Measurements from ENCODE around the gene MPP4. TPM values are rescaled to one million over a fixed set of nuclear protein-coding genes. Genes with fewer than 3 reads are reported as not detected.

The MPP4 gene
- total RNA-seq, 3 donors from 2014 or later (not counting 1 experiment from before 2014, with no cell fraction given) = 0.15 to 0.45 TPM; not detected in 1

DNA sequence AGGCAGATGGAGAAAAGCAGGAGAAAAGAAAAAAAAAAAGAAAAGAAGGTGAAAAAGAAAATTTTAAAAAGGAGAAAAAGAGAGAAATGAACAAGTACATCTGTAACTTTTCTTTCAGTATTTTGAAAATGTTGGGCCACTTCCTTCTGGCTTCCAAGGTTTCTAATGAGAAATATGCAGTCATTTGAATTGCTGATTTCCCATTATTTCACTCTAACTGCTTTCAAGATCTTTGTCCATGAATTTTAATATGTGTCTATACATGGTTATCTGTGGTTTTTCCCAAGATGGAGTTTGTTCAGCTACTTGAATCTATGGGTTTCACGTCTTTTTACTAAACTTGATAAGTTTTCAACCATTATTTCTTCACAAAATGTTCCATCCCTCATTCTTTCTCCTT lies 14.3 kb upstream of the MPP4 start:
- no peak overlapping the region for H3K27ac ChIP-seq (ENCODE audit: low read length)
- no peak for ATAC-seq
- Mint-ChIP-seq H3K27ac (no peak overlapping the region), H3K4me1 (no peaks in the 10 kb centered on the region), H3K4me3 (no peak overlapping the region), H3K36me3 (peaks cover 22% of the 10 kb centered on the region), H3K27me3 (ENCODE audit: low read depth in 2 of 2) (no peaks in the 10 kb centered on the region), H3K9me3 (no peaks in the 10 kb centered on the region)
- H3K27me3 ChIP-seq (ENCODE audit: control insufficient read depth, insufficient read depth, low read length) = no peaks in the 10 kb centered on the region
- intact Hi-C loops (cut with micrococcal nuclease) = no loop called here
- TF ChIP-seq, protein P1, sequence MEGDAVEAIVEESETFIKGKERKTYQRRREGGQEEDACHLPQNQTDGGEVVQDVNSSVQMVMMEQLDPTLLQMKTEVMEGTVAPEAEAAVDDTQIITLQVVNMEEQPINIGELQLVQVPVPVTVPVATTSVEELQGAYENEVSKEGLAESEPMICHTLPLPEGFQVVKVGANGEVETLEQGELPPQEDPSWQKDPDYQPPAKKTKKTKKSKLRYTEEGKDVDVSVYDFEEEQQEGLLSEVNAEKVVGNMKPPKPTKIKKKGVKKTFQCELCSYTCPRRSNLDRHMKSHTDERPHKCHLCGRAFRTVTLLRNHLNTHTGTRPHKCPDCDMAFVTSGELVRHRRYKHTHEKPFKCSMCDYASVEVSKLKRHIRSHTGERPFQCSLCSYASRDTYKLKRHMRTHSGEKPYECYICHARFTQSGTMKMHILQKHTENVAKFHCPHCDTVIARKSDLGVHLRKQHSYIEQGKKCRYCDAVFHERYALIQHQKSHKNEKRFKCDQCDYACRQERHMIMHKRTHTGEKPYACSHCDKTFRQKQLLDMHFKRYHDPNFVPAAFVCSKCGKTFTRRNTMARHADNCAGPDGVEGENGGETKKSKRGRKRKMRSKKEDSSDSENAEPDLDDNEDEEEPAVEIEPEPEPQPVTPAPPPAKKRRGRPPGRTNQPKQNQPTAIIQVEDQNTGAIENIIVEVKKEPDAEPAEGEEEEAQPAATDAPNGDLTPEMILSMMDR (IDR thresholded peaks at IDR 0.05) = no peak
- H3K4me1 ChIP-seq (ENCODE audit: control insufficient read depth, insufficient read depth, low read length) = no peaks in the 10 kb centered on the region
- H3K9me3 ChIP-seq (ENCODE audit: control insufficient read depth, insufficient read depth, low read length) = no peaks in the 10 kb centered on the region
- H3K4me3 ChIP-seq (ENCODE audit: low read length) = no peak overlapping the region
- H3K36me3 ChIP-seq (ENCODE audit: control insufficient read depth, insufficient read depth, low read length) = peaks cover 31% of the 10 kb centered on the region
- DNase-seq = no peak
- WGBS (ENCODE audit: insufficient coverage) = no CpG with 5 or more reads among the region's 1 CpG

DNA sequence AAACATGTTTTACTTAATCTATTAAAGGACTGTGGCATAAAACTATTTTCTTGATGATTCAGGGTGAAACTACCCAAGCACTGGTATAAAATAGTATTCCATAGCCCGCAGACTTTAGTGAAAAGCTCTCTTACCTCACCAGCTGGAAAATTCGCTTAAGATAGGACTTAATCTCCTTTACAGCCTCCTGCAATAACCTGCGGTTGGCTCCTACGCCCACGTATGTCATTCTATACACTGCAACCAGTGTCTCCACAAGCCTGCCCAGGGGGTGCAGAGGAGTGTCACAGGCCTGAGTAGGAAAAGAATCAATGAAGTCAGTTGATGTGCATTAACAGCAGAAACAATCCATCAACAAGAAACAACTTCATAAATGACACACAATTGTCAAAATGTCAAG lies 11.3 kb upstream of the MPP4 start:
- no peaks in the 10 kb centered on the region for H3K27me3 ChIP-seq (ENCODE audit: control insufficient read depth, insufficient read depth, low read length)
- peaks cover 15% of the 10 kb centered on the region for H3K36me3 Mint-ChIP-seq
- TF ChIP-seq, protein P1 (IDR thresholded peaks at IDR 0.05) = no peak
- H3K4me3 Mint-ChIP-seq = no peak overlapping the region
- no peaks in the 10 kb centered on the region for H3K4me1 Mint-ChIP-seq
- ATAC-seq (no peak), DNase-seq (no peak)
- H3K27ac Mint-ChIP-seq = no peak overlapping the region
- WGBS (ENCODE audit: insufficient coverage) = 87% methylated on average over 3 of the region's 5 CpGs
- H3K4me1 ChIP-seq (ENCODE audit: control insufficient read depth, insufficient read depth, low read length) = no peaks in the 10 kb centered on the region
- no peak overlapping the region for H3K4me3 ChIP-seq (ENCODE audit: low read length)
- no peaks in the 10 kb centered on the region for H3K9me3 ChIP-seq (ENCODE audit: control insufficient read depth, insufficient read depth, low read length)
- intact Hi-C loops (cut with micrococcal nuclease) = no loop called here
- H3K27ac ChIP-seq (ENCODE audit: low read length) = no peak overlapping the region
- no peaks in the 10 kb centered on the region for H3K27me3 Mint-ChIP-seq (ENCODE audit: low read depth in 2 of 2)
- H3K9me3 Mint-ChIP-seq = no peaks in the 10 kb centered on the region
- peaks cover 35% of the 10 kb centered on the region for H3K36me3 ChIP-seq (ENCODE audit: control insufficient read depth, insufficient read depth, low read length)

DNA sequence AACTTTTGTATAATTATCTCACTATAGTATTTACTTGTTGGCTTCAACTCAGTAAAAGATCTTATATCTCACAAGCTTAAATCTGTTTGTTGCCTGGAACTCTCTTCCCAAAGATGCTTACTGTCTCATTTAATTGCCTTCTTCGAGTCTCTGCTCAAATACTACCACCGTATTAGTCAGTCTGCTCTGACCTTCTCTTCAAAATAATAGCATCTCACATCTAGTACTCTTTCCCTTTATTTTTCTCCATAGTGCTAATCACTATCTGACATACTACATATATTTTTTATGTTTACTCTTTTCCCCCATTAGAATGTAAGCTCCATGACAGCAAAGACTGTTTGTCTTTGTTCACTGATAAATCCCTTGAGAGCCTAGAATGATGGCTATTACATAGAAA lies 10.6 kb upstream of the MPP4 start:
- DNase-seq = no peak
- no peaks in the 10 kb centered on the region for H3K4me1 Mint-ChIP-seq
- TF ChIP-seq, protein P1 (IDR thresholded peaks at IDR 0.05) = no peak

DNA sequence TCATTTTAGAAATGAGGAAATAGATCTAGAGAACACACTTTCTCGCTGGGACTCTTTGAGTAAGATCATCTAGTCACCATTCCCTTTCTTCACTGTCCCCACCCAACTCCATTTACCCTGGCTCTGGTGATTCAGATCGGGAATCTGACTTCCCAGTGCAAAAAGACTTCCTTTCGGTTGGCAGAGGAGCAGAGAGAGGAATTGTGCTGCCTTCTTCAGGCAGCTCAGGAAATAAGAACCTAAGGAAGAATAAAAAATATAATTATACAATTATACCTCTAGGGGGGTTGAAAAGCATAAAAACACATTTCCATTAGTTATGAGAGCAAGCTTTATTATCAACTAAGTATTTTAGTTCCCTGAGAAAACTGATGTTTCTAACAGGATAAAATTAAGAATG lies 9.3 kb upstream of the MPP4 start:
- Histone ChIP-seq H3K4me3 (ENCODE audit: low read length) (no peak overlapping the region), H3K36me3 (ENCODE audit: control insufficient read depth, insufficient read depth, low read length) (peaks cover 38% of the 10 kb centered on the region), H3K9me3 (ENCODE audit: control insufficient read depth, insufficient read depth, low read length) (no peaks in the 10 kb centered on the region), H3K27me3 (ENCODE audit: control insufficient read depth, insufficient read depth, low read length) (no peaks in the 10 kb centered on the region), H3K27ac (ENCODE audit: low read length) (no peak overlapping the region), H3K4me1 (ENCODE audit: control insufficient read depth, insufficient read depth, low read length) (no peaks in the 10 kb centered on the region)
- TF ChIP-seq, protein P1 (IDR thresholded peaks at IDR 0.05) = no peak
- Mint-ChIP-seq H3K27me3 (ENCODE audit: low read depth in 2 of 2) (no peaks in the 10 kb centered on the region), H3K36me3 (peaks cover 11% of the 10 kb centered on the region), H3K9me3 (no peaks in the 10 kb centered on the region), H3K4me1 (no peaks in the 10 kb centered on the region), H3K4me3 (no peak overlapping the region), H3K27ac (no peak overlapping the region)
- DNase-seq = no peak
- WGBS (ENCODE audit: insufficient coverage) = 86% methylated on average over 2 of the region's 3 CpGs
- intact Hi-C loops (cut with micrococcal nuclease) = no loop called here
- ATAC-seq = no peak

More for the DNA sequence above, 10.6 kb upstream of the MPP4 start:
- Histone ChIP-seq H3K27ac (ENCODE audit: low read length) (no peak overlapping the region), H3K36me3 (ENCODE audit: control insufficient read depth, insufficient read depth, low read length) (peaks cover 35% of the 10 kb centered on the region), H3K4me3 (ENCODE audit: low read length) (no peak overlapping the region), H3K27me3 (ENCODE audit: control insufficient read depth, insufficient read depth, low read length) (no peaks in the 10 kb centered on the region), H3K9me3 (ENCODE audit: control insufficient read depth, insufficient read depth, low read length) (no peaks in the 10 kb centered on the region), H3K4me1 (ENCODE audit: control insufficient read depth, insufficient read depth, low read length) (no peaks in the 10 kb centered on the region)
- ATAC-seq = no peak
- Mint-ChIP-seq H3K36me3 (peaks cover 8% of the 10 kb centered on the region), H3K4me3 (no peak overlapping the region), H3K9me3 (no peaks in the 10 kb centered on the region), H3K27me3 (ENCODE audit: low read depth in 2 of 2) (no peaks in the 10 kb centered on the region), H3K27ac (no peak overlapping the region)
- WGBS (ENCODE audit: insufficient coverage) = 94% methylated on average over 2 of the region's 2 CpGs
- intact Hi-C loops (cut with micrococcal nuclease) = no loop called here
